ENCODE data around the gene KAT7. TPM values are rescaled to one million over a fixed set of nuclear protein-coding genes. Genes with fewer than 3 reads are reported as not detected.

Gene KAT7
- total RNA-seq, 1 donor from 2014 or later: 64.0 TPM

GRCh38 chr17:49783071-49783715, 5.3 kb upstream of the KAT7 start:
- DNase-seq (ENCODE audit: extremely low spot score, unreplicated experiment): no peak
- peak overlapping the region; percentile 9 for H3K27ac Mint-ChIP-seq
- no peaks in the 10 kb centered on the region for H3K9me3 Mint-ChIP-seq
- no peak for TF ChIP-seq CTCF (conservative IDR thresholded peaks at IDR 0.05)
- H3K36me3 Mint-ChIP-seq: no peaks in the 10 kb centered on the region
- peaks cover 9% of the 10 kb centered on the region for H3K4me1 Mint-ChIP-seq (ENCODE audit: unreplicated experiment)
- no peak overlapping the region for H3K4me3 Mint-ChIP-seq
- no peaks in the 10 kb centered on the region for H3K27me3 Mint-ChIP-seq

GRCh38 chr17:49783791-49784190, 4.7 kb upstream of the KAT7 start:
- no peak overlapping the region for H3K4me3 Mint-ChIP-seq
- H3K9me3 Mint-ChIP-seq: no peaks in the 10 kb centered on the region
- no peak for DNase-seq (ENCODE audit: extremely low spot score, unreplicated experiment)
- no peak for TF ChIP-seq CTCF (conservative IDR thresholded peaks at IDR 0.05)
- no peaks in the 10 kb centered on the region for H3K36me3 Mint-ChIP-seq
- H3K4me1 Mint-ChIP-seq (ENCODE audit: unreplicated experiment): peaks cover 11% of the 10 kb centered on the region
- H3K27ac Mint-ChIP-seq: no peak overlapping the region
- no peaks in the 10 kb centered on the region for H3K27me3 Mint-ChIP-seq

- Mint-ChIP-seq H3K36me3 (peaks cover 3% of the 10 kb centered on the region), H3K27me3 (no peaks in the 10 kb centered on the region), H3K9me3 (no peaks in the 10 kb centered on the region), H3K27ac (no peak overlapping the region), H3K4me3 (no peak overlapping the region), H3K4me1 (ENCODE audit: unreplicated experiment) (peaks cover 17% of the 10 kb centered on the region)
- no peak for DNase-seq (ENCODE audit: extremely low spot score, unreplicated experiment)
- TF ChIP-seq CTCF (conservative IDR thresholded peaks at IDR 0.05): no peak
These were observed 3.8 kb upstream of the KAT7 start for GRCh38 chr17:49784636-49785035.

GRCh38 chr17:49787884-49788477, 500 bp upstream of the KAT7 start:
- Mint-ChIP-seq H3K4me3 (peak overlapping the region; percentile 98), H3K27ac (peak overlapping the region; percentile 99), H3K4me1 (ENCODE audit: unreplicated experiment) (peaks cover 27% of the 10 kb centered on the region), H3K9me3 (no peaks in the 10 kb centered on the region), H3K36me3 (peaks cover 8% of the 10 kb centered on the region), H3K27me3 (no peaks in the 10 kb centered on the region)
- no peak for TF ChIP-seq CTCF (conservative IDR thresholded peaks at IDR 0.05)
- DNase-seq (ENCODE audit: extremely low spot score, unreplicated experiment): no peak

GRCh38 chr17:49789243-49789578, 730 bp downstream of the KAT7 start:
- no peak for DNase-seq (ENCODE audit: extremely low spot score, unreplicated experiment)
- Mint-ChIP-seq H3K27ac (peak overlapping the region; percentile 99), H3K36me3 (peaks cover 12% of the 10 kb centered on the region), H3K27me3 (no peaks in the 10 kb centered on the region), H3K4me3 (peak overlapping the region; percentile 98), H3K9me3 (no peaks in the 10 kb centered on the region), H3K4me1 (ENCODE audit: unreplicated experiment) (peaks cover 27% of the 10 kb centered on the region)
- no peak for TF ChIP-seq CTCF (conservative IDR thresholded peaks at IDR 0.05)
